Measurements from ENCODE around the gene BPTF. TPM values are rescaled to one million over a fixed set of nuclear protein-coding genes. Genes with fewer than 3 reads are reported as not detected.
A peak's percentile ranks its signal among the peaks of the same experiment; 100 is the strongest.
"Not testable (repeated sequence)": the region's sequence is repeated elsewhere in the genome, so short reads cannot be mapped to it uniquely, and the experiment has no call there.

Gene BPTF
- polyA plus RNA-seq, 1 experiment, result 34.8 TPM

DNA sequence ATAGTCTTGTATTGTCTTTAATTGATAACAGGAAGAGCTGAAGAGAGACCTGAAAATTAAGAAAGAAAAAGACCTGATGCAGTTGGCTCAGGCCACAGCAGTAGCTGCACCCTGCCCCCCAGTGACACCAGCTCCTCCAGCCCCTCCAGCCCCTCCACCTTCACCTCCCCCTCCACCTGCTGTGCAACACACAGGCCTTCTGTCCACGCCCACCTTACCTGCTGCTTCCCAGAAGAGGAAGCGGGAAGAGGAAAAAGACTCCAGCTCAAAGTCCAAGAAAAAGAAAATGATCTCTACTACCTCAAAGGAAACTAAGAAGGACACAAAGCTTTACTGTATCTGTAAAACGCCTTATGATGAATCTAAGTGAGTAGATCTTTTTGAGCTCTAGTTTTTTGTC is 134.2 kb downstream of the BPTF start:
- peaks cover 4% of the 10 kb centered on the region for H3K36me3 ChIP-seq (ENCODE audit: control insufficient read depth, insufficient read depth, low read length)
- TF ChIP-seq, protein P1, sequence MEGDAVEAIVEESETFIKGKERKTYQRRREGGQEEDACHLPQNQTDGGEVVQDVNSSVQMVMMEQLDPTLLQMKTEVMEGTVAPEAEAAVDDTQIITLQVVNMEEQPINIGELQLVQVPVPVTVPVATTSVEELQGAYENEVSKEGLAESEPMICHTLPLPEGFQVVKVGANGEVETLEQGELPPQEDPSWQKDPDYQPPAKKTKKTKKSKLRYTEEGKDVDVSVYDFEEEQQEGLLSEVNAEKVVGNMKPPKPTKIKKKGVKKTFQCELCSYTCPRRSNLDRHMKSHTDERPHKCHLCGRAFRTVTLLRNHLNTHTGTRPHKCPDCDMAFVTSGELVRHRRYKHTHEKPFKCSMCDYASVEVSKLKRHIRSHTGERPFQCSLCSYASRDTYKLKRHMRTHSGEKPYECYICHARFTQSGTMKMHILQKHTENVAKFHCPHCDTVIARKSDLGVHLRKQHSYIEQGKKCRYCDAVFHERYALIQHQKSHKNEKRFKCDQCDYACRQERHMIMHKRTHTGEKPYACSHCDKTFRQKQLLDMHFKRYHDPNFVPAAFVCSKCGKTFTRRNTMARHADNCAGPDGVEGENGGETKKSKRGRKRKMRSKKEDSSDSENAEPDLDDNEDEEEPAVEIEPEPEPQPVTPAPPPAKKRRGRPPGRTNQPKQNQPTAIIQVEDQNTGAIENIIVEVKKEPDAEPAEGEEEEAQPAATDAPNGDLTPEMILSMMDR (IDR thresholded peaks at IDR 0.05; ENCODE audit: insufficient read depth, low read depth, low read length), result no peak
- no peak overlapping the region for H3K4me3 ChIP-seq (ENCODE audit: low read depth, low read length)
- DNase-seq (ENCODE audit: low read depth), result no peak
- CTCF ChIA-PET, result interaction anchor here (0.9 to 2.4 kb wide), 4 partner anchors 11 to 238 kb away, joined by 3 to 5 read pairs (median 3); no protein-coding TSS in a partner anchor
- POLR2A ChIA-PET, result no interaction called here
- no peaks in the 10 kb centered on the region for H3K27me3 ChIP-seq (ENCODE audit: control insufficient read depth, insufficient read depth, low read length)

DNA sequence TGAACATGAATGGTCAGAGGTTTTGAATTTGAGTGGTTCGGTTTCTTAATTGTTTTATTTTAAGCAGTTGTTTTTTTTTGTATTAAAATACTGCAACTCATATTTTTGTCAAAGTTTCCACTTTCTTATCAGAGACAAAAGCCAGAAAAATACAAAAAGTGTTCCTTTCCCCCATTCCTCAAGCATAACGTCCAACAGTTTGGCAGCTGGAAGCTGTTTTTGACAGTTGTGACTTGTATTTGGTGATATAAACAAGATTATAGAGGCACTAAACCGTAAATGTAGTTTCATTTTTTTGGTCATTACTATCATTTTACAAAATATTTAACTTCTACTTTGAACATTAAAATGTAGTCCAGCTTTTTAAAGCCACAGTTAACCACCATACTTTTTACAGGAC is 135.0 kb downstream of the BPTF start:
- H3K36me3 ChIP-seq (ENCODE audit: control insufficient read depth, insufficient read depth, low read length); POLR2A ChIA-PET; DNase-seq (ENCODE audit: low read depth); H3K27me3 ChIP-seq (ENCODE audit: control insufficient read depth, insufficient read depth, low read length); H3K4me3 ChIP-seq (ENCODE audit: low read depth, low read length): not testable (repeated sequence)
- CTCF ChIA-PET, result interaction anchor here (0.9 to 1.2 kb wide), 4 partner anchors 17 to 241 kb away, joined by 3 to 4 read pairs (median 3); no protein-coding TSS in a partner anchor

DNA sequence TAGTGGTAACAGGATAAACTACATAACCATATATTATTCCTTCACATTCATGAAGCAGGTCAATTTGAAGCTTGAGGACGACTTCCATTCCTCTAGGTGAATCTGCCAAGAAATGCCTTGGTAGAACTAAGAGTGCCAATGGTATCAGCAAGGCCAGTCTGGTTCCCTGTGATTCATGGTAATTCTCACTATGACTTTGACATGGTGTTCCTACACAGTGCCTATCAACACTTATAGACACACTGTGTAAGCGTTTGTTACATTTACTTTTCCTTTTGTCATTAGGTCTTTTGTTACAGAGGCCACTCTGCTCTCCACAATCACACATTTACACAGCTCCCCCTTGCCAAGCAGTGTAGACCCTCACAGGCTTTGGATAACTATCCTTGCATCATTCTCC is 136.9 kb downstream of the BPTF start:
- DNase-seq (ENCODE audit: low read depth); H3K27me3 ChIP-seq (ENCODE audit: control insufficient read depth, insufficient read depth, low read length); POLR2A ChIA-PET; H3K4me3 ChIP-seq (ENCODE audit: low read depth, low read length); H3K36me3 ChIP-seq (ENCODE audit: control insufficient read depth, insufficient read depth, low read length); CTCF ChIA-PET: not testable (repeated sequence)

DNA sequence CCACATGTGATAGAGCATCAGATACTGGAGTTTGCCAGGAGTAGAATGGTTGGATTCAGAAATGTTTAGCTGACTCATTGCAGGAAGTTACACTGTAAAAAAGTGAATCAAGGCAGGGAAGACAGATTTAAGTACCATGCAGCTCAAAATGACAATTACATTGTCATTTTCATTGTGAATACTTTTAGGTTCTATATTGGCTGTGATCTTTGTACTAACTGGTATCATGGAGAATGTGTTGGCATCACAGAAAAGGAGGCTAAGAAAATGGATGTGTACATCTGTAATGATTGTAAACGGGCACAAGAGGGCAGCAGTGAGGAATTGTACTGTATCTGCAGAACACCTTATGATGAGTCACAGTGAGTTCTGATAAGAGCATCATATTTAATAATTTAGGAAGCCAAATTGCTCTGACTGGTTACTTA is 137.9 kb downstream of the BPTF start:
- H3K36me3 ChIP-seq (ENCODE audit: control insufficient read depth, insufficient read depth, low read length); H3K4me3 ChIP-seq (ENCODE audit: low read depth, low read length); H3K27me3 ChIP-seq (ENCODE audit: control insufficient read depth, insufficient read depth, low read length); POLR2A ChIA-PET: not testable (repeated sequence)
- TF ChIP-seq, protein P1 (IDR thresholded peaks at IDR 0.05; ENCODE audit: insufficient read depth, low read depth, low read length), result peak; percentile 53
- CTCF ChIA-PET, result interaction anchor here (0.7 to 0.9 kb wide), 3 partner anchors 10 to 94 kb away, joined by 3 to 4 read pairs (median 3); no protein-coding TSS in a partner anchor
- peak; percentile 19 for DNase-seq (ENCODE audit: low read depth)

DNA sequence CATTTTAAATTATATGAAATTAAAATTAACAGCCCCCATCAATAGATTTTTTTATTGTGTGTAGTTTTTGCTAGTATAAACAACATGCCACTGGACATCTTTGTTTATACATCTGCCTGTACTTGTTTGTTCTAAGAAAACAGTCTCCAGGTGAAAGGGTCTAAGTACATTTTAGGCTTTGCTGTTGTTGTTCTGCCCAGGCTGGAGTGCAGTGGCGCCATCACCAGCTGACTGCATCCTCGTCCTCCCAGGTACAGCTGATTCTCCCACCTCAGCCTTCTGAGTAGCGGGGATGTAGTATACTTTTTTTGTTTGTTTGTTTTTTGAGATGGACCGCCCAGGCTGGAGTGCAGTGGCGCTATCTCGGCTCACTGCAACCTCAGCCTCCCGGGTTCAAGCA is 145.5 kb downstream of the BPTF start:
- no peak for DNase-seq (ENCODE audit: low read depth)
- H3K27me3 ChIP-seq (ENCODE audit: control insufficient read depth, insufficient read depth, low read length), result no peaks in the 10 kb centered on the region
- TF ChIP-seq, protein P1 (IDR thresholded peaks at IDR 0.05; ENCODE audit: insufficient read depth, low read depth, low read length), result no peak
- no peak overlapping the region for H3K4me3 ChIP-seq (ENCODE audit: low read depth, low read length)
- H3K36me3 ChIP-seq (ENCODE audit: control insufficient read depth, insufficient read depth, low read length), result peaks cover 4% of the 10 kb centered on the region
- ChIA-PET POLR2A (no interaction called here), CTCF (no interaction called here)

DNA sequence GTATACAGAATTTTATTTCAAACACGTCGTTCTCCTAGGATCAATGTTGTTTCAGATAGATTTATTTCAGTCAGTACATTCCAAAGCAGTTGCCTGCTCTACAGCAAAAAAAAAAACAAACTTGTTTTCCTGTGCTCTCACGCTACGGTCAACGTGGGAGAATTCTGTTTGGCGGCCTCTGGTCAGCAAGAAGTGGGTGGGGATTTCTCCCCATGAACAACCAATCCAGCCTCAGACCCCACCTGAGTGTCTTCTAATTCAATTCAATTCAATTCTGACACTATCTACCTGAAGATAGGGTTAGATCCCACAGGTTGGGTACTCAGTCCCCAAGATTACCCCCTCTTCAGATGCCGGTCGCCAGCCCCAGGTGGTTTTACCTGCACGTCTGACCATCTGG is 148.9 kb downstream of the BPTF start:
- TF ChIP-seq, protein P1 (IDR thresholded peaks at IDR 0.05; ENCODE audit: insufficient read depth, low read depth, low read length), result no peak
- H3K4me3 ChIP-seq (ENCODE audit: low read depth, low read length), result no peak overlapping the region
- CTCF ChIA-PET, result no interaction called here
- POLR2A ChIA-PET, result no interaction called here
- peaks cover 5% of the 10 kb centered on the region for H3K36me3 ChIP-seq (ENCODE audit: control insufficient read depth, insufficient read depth, low read length)
- no peaks in the 10 kb centered on the region for H3K27me3 ChIP-seq (ENCODE audit: control insufficient read depth, insufficient read depth, low read length)
- DNase-seq (ENCODE audit: low read depth), result no peak

Measured in BJ (cell line).